Skeletal muscle tissue (tissue), 5 donors: ENCODE results near the gene PTPRM. TPM values are rescaled to one million over a fixed set of nuclear protein-coding genes. Genes with fewer than 3 reads are reported as not detected.
"Not testable (repeated sequence)": the region's sequence is repeated elsewhere in the genome, so short reads cannot be mapped to it uniquely, and the experiment has no call there.

ENCODE experiments used
- H3K27ac ChIP-seq: one replicate; pipeline ENCODE4 v1.7.0; 2013; ENCODE audit warnings: mild to moderate bottlenecking, low read depth, low read length, inconsistent platforms
- H3K27me3 ChIP-seq, 3 donors: one replicate each; pipeline ENCODE4 v1.7.0; 2013; ENCODE audit warnings: low read length in 3 of 3; ENCODE audit not compliant: control insufficient read depth in 3 of 3, insufficient read depth in 3 of 3
- H3K36me3 ChIP-seq, 3 donors: one replicate each; pipeline ENCODE4 v1.7.0; 2013; ENCODE audit warnings: low read length in 3 of 3; ENCODE audit not compliant: control insufficient read depth in 3 of 3, insufficient read depth in 3 of 3
- H3K4me1 ChIP-seq, 3 donors: one replicate each; pipeline ENCODE4 v1.7.0; 2013; ENCODE audit warnings: low read length in 3 of 3, mild to moderate bottlenecking in 3 of 3; ENCODE audit not compliant: control insufficient read depth in 3 of 3, insufficient read depth in 3 of 3
- H3K4me3 ChIP-seq, 3 donors: one replicate each; pipeline ENCODE4 v1.7.0; 2013; ENCODE audit warnings: low read length in 3 of 3
- H3K9ac ChIP-seq, 3 donors: one replicate each; pipeline ENCODE4 v1.7.0; 2013; ENCODE audit warnings: low read length in 3 of 3, mild to moderate bottlenecking in 3 of 3, moderate library complexity in 2 of 3, low read depth in 1 of 3
- H3K9me3 ChIP-seq, 3 donors: one replicate each; pipeline ENCODE4 v1.7.0; 2013; ENCODE audit warnings: low read length in 3 of 3; ENCODE audit not compliant: control insufficient read depth in 3 of 3
- small RNA-seq: library from RNA; depleted of rRNA; stranded (forward); fragments of <200 nt; gene quantifications from one replicate; pipeline ENCODE3, GENCODE V24; 2014
- total RNA-seq: library from RNA; depleted of rRNA; stranded (reverse); fragments of >200 nt; gene quantifications from one replicate; pipeline ENCODE4 v1.2.3, GENCODE V29; 2014
- donor health status: Osteomylitis.

The PTPRM gene
- total RNA-seq, 1 donor from 2014 or later = 68.9 TPM

GRCh38 chr18:8446936-8447335, 879.8 kb downstream of the PTPRM start:
- not testable (repeated sequence) for H3K4me1 ChIP-seq, H3K9ac ChIP-seq, H3K4me3 ChIP-seq, H3K27me3 ChIP-seq, H3K36me3 ChIP-seq, H3K9me3 ChIP-seq, H3K27ac ChIP-seq

GRCh38 chr18:8448130-8448529, 881.0 kb downstream of the PTPRM start:
- no peaks in the 10 kb centered on the region for H3K36me3 ChIP-seq
- H3K4me1 ChIP-seq = peaks cover 0 to 3% (median 0%) of the 10 kb centered on the region in 3 donors
- H3K27me3 ChIP-seq = no peaks in the 10 kb centered on the region
- no peaks in the 10 kb centered on the region for H3K9me3 ChIP-seq
- no peak overlapping the region for H3K9ac ChIP-seq
- H3K27ac ChIP-seq = no peak overlapping the region
- no peak overlapping the region for H3K4me3 ChIP-seq

- peaks cover 0 to 3% (median 0%) of the 10 kb centered on the region in 3 donors for H3K4me1 ChIP-seq
- no peaks in the 10 kb centered on the region for H3K27me3 ChIP-seq
- H3K4me3 ChIP-seq = no peak overlapping the region
- no peak overlapping the region for H3K27ac ChIP-seq
- H3K36me3 ChIP-seq = no peaks in the 10 kb centered on the region
- H3K9ac ChIP-seq = no peak overlapping the region
- H3K9me3 ChIP-seq = no peaks in the 10 kb centered on the region
Observed at GRCh38 chr18:8450013-8450412, 882.9 kb downstream of the PTPRM start.

GRCh38 chr18:8450898-8451665, 884.0 kb downstream of the PTPRM start:
- H3K4me3 ChIP-seq = no peak overlapping the region
- H3K27me3 ChIP-seq = no peaks in the 10 kb centered on the region
- H3K9me3 ChIP-seq = no peaks in the 10 kb centered on the region
- H3K4me1 ChIP-seq = peaks cover 0 to 3% (median 0%) of the 10 kb centered on the region in 3 donors
- H3K36me3 ChIP-seq = no peaks in the 10 kb centered on the region
- H3K27ac ChIP-seq = no peak overlapping the region
- no peak overlapping the region for H3K9ac ChIP-seq

GRCh38 chr18:8453528-8453927, 886.4 kb downstream of the PTPRM start:
- Histone ChIP-seq H3K4me1 (peaks cover 0 to 3% (median 0%) of the 10 kb centered on the region in 3 donors), H3K9ac (no peak overlapping the region), H3K27me3 (no peaks in the 10 kb centered on the region), H3K36me3 (no peaks in the 10 kb centered on the region), H3K9me3 (no peaks in the 10 kb centered on the region), H3K4me3 (no peak overlapping the region), H3K27ac (no peak overlapping the region)

GRCh38 chr18:8454136-8454535, 887.0 kb downstream of the PTPRM start:
- Histone ChIP-seq H3K9me3 (no peaks in the 10 kb centered on the region), H3K4me3 (no peak overlapping the region), H3K9ac (no peak overlapping the region), H3K4me1 (peaks cover 0 to 3% (median 0%) of the 10 kb centered on the region in 3 donors), H3K27me3 (no peaks in the 10 kb centered on the region), H3K27ac (no peak overlapping the region), H3K36me3 (no peaks in the 10 kb centered on the region)

GRCh38 chr18:8455661-8456614, 888.8 kb downstream of the PTPRM start:
- Histone ChIP-seq H3K4me1 (no peaks in the 10 kb centered on the region), H3K36me3 (no peaks in the 10 kb centered on the region), H3K27ac (no peak overlapping the region), H3K4me3 (no peak overlapping the region), H3K9ac (no peak overlapping the region), H3K9me3 (no peaks in the 10 kb centered on the region), H3K27me3 (no peaks in the 10 kb centered on the region)

Small RNA genes within 50 kb of the gene (small RNA-seq; reads per million reads assigned to genes)
- gene AP001094.1 (not detected), gene RF00012 (not detected)
